Islet of Langerhans (tissue), 1 donor: Measurements from ENCODE around the gene ZNF212.
"Not testable (repeated sequence)": the region's sequence is repeated elsewhere in the genome, so short reads cannot be mapped to it uniquely, and the experiment has no call there.

Experiments
- FAIRE-seq: peaks from one replicate; lab custom pipeline; 2011; peaks lifted over from hg19 to GRCh38; lab: Jason Lieb, UNC

The ZNF212 gene

DNA sequence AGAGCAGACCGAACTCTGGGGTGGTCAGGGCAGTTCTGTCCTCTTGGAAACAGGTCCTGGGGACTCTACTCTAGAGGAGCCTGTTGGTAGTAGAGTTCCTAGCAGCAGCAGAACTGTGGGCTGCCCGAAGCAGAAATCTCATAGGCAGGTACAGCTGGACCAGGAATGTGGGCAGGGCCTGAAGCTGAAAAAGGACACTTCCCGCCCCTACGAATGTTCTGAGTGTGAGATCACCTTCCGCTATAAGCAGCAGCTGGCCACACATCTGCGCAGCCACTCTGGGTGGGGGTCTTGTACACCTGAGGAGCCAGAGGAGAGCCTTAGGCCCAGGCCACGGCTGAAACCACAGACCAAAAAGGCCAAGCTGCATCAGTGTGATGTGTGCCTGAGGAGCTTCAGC is 14.2 kb downstream of the ZNF212 start:
- no peak for FAIRE-seq

DNA sequence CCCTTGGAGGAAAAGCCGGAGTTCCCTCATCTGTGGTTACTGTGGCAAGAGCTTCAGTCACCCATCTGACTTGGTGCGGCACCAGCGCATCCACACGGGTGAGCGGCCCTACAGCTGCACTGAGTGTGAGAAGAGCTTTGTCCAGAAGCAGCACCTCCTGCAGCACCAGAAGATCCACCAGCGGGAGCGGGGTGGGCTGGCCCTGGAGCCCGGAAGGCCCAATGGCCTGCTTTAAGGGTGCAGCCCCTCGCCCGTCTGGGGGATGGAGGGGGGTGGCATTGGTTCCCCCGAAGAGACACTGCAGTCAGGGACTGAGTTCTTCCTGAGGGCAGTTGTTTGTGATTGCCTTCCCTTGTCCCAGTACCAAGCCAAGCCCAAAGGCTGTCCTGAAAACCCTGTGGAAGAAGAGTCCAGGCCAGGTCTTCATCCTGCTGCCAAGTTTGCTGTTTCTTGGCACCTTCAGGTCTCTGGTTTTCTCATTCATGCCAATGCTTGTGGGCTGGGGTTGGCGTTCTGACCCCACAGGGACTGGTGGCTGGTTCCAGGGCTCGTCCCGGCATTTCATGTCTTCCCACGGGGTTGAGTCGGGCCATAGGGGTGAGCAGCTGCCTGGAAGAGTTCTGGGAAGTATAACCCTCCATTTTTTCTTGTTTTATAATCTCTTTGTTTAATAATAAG is 14.9 kb downstream of the ZNF212 start:
- no peak for FAIRE-seq

- no peak for FAIRE-seq
Measured at GRCh38 chr7:149255174-149255573, 15.7 kb downstream of the ZNF212 start.

DNA sequence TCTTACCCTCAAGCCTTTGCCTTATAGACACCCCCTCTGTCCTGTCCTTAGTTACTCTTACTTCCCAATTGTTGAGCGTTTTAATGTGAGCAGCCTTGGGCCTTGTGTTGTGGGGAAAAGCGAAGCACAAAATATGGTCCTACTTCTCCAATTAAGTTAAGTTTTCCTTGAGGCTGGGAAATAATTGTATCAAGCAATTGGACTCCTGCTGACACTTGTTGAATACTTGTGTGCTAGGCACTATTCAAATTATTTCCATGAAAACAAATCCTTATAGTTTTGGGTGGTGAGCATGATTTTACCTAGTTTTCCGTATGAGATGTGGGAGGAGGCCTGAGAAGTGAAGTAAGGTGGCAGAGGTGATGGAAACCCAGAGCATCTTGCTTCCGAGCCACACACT is 17.1 kb downstream of the ZNF212 start:
- FAIRE-seq = no peak

GRCh38 chr7:149257146-149257545 is 17.7 kb downstream of the ZNF212 start:
- FAIRE-seq = no peak

- FAIRE-seq = no peak
Measured at GRCh38 chr7:149261316-149261828, 21.9 kb downstream of the ZNF212 start.

GRCh38 chr7:149261829-149262617 is 22.6 kb downstream of the ZNF212 start, which contains the start of gene ZNF783:
Gene ZNF783, plus strand, starts transcription at chr7:149262196. Its CDS starts 138 bp downstream, at chr7:149262334.
- no peak for FAIRE-seq

DNA sequence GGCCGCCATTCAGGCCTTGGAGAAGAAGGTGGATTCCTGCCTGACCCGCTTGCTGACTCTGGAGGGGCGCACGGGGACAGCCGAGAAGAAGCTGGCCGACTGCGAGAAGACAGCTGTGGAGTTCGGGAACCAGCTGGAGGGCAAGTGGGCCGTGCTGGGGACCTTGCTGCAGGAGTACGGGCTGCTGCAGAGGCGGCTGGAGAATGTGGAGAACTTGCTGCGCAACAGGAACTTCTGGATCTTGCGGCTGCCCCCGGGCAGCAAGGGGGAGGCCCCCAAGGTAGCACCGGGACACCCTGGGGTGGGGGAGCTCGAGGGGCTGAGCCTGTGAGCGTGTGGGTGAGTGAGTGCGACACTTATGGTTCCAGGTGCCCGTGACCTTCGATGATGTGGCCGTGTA is 27.0 kb downstream of the ZNF212 start:
- FAIRE-seq = no peak

DNA sequence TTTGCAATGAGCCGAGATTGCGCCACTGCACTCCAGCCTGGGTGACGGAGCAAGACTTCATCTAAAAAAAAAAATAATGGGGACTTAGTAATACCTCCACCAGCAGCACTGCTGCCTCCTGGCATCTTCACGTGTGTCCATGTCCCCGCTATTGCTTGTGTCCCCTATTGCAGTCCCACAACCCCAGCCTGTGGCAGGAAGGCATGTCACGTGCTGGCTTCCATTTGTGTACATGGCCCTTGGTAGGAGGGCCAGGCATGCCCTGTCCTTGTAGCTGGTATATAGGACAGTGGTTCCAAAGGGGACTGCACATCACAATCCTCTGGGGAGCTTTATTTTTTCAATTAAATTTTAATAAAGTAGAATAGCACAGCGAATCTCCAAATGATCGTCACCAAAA is 28.3 kb downstream of the ZNF212 start:
- FAIRE-seq = no peak

DNA sequence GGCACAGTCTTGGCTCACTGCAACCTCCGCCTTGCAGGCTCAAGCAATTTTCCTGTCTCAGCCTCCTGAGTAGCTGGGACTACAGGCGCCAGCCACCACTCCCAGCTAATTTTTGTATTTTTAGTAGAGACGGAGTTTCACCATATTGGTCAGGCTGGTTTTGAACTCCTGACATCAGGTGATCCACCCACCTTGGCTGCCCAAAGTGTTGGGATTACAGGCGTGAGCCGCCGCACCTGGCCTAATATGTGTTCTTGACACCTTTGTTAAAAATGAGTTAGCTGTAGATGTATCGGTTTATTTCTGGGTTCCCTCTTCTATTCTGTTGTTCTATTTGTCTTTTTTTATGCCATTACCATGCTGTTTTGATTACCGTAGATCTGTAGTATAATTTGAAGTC is 35.0 kb downstream of the ZNF212 start:
- not testable (repeated sequence) for FAIRE-seq

GRCh38 chr7:149277871-149278270 is 38.4 kb downstream of the ZNF212 start:
- no peak for FAIRE-seq

DNA sequence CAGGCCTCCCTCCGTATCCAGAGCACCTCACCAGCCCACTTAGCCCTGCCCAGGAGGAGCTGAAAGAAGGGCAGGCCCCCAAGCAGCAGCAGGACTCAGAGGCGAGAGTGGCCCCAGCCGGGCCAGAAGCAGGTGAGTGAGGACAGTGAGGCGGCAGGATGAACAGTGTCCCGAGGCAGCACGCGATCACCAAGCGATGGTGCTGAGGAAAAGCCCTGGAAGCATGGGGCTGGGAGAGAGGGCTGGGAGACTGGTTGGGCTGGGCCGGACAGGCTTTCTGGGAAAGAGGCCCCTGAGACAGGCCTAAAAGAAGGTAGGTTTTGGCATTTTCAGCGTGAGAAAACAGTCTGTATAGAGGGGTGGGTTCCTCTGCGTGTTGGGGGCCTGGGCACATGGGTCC is 38.9 kb downstream of the ZNF212 start:
- FAIRE-seq = no peak

GRCh38 chr7:149279111-149279743 is 39.8 kb downstream of the ZNF212 start:
- peak; percentile 21 for FAIRE-seq

DNA sequence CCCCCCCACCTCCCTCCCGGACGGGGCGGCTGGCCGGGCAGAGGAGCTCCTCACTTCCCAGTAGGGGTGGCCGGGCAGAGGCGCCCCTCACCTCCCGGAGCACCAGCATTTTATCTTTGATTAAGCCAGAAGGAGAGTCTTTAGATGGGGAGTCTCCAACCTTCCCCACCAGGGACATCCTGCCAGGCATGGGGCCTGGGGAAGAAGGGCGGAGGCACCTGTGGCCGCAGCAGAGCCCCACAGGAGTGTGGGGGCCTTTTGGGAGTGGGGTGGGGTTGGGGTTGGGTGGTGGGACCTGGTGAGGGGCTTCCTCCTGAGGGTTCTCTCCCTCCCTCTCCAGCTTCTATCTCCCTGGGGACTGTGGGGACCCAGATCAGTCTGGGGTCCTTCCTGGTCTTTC is 40.7 kb downstream of the ZNF212 start:
- FAIRE-seq = no peak

GRCh38 chr7:149280661-149281507 is 41.4 kb downstream of the ZNF212 start:
- no peak for FAIRE-seq

DNA sequence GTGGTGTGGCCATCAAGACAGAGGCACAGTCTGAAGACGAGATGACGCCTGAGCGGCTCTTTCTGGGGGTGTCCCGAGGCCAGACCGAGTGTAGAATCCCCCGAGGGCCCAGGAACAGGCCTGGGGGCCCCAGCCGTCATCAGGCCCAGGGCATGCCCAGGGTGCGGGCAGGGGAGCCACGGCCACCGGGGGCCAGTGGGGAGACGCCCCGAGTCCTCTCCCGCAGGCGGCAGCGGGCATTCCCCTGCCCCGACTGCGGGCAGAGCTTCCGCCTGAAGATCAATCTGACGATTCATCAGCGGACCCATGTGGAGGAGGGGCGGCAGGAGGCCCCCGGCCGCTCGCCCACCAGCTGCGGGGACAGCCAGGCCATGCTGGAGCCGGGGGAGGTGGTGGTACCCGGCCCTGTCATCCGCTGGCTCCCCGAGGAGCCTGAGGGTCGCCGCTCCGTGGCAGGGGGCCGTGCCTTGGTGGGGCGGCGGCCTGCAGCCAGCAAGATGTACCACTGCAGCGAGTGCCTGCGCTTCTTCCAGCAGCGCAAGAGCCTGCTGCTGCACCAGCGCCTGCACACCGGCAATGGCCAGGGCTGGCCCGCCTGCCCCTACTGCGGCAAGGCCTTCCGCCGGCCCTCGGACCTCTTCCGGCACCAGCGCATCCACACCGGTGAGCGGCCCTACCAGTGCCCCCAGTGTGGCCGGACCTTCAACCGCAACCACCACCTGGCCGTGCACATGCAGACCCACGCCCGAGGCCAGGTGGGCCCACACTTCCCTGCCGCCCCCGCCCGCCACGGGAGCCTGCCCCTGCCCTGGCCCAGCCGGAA is 42.3 kb downstream of the ZNF212 start:
- FAIRE-seq = no peak

DNA sequence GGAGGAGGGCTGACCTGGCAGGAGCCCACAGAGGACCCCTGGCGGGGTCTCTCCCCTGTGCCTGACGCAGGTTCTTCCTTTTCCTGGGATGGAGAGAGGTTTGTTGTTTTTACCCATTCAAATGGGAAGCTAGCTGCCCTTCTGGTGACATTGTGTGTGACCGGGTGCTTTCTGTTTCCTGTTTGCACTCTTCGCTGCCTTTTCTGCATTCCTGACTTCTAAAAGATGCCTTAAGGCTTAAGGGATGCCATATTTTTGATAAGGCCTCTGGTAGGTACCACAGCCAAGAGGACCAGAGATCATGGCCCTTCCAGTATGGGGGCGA is 42.8 kb downstream of the ZNF212 start:
- no peak for FAIRE-seq

- no peak for FAIRE-seq
Measured at GRCh38 chr7:149283321-149283720, 43.9 kb downstream of the ZNF212 start.

DNA sequence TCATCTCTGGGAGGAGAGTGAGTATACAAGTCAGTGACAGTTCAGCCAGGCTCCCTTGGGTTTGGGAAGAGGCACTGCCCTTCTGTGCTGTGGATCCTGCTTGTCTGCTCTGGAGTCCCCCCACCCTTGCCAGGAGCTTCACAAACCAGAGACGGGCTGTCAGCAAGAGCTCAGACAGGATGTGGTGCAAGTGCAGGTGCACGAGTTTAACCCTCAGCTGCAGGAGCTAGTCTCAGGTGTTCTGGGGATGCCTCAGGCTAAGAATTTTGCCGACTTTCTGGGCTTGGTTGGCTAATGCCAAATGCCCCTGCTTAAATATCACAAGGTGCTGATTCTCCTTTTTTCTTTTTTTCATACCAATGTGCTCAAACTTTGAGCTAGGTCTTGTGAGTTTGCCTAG is 44.9 kb downstream of the ZNF212 start:
- no peak for FAIRE-seq

DNA sequence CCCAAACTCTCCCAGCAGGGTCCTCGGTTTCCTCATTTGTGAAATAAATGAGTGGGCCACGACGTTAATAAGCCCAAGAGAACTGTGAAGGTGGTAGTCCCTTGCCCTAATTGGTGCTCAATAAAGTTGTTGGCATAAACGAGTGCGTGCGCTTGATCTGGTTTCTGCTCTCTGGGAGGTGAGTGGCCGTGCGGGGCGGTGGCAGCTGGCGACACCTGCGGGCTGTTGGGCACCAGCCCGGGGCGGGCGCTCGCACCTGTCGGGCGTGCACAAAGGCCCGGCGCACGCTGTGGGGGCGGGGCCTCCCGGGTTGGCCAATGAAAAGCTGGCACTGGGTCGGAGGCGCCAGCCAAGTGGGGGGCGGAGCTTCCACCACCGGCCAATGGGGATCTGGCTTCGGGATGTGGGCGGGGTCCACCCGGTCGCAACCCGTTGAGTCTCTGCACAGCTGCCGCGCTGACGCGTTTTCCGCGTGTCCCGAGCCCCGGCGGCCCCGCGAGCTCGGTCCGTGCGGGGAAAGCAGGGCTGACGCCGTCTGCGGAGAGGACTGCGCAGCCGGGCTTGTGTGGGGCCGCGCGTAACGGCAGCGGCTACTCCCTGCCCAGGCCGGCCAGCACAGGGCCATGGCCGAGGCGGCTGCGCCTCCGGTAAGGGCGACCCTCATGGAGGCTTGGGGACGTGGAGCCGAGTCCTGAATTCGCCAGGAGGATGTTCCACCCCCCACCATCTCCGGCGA is 45.6 kb downstream of the ZNF212 start:
- no peak for FAIRE-seq

- no peak for FAIRE-seq
Measured at GRCh38 chr7:149285603-149286002, 46.2 kb downstream of the ZNF212 start.
